Stimulated activated CD8-positive, alpha-beta memory T cell treated with anti-CD3 and anti-CD28 coated beads, Interleukin-4, amount 100 ng/mL, for 4 hours (primary cell): ENCODE measurements around the gene G0S2.
"Not testable (repeated sequence)": the region's sequence is repeated elsewhere in the genome, so short reads cannot be mapped to it uniquely, and the experiment has no call there.

Experiments
- DNase-seq, 2 donors: peaks; one replicate each; pipeline ENCODE4 v3.0.0-alpha.2; 2020; ENCODE audit warnings: low read depth in 2 of 2, low spot score in 1 of 2

G0S2 gene

DNA sequence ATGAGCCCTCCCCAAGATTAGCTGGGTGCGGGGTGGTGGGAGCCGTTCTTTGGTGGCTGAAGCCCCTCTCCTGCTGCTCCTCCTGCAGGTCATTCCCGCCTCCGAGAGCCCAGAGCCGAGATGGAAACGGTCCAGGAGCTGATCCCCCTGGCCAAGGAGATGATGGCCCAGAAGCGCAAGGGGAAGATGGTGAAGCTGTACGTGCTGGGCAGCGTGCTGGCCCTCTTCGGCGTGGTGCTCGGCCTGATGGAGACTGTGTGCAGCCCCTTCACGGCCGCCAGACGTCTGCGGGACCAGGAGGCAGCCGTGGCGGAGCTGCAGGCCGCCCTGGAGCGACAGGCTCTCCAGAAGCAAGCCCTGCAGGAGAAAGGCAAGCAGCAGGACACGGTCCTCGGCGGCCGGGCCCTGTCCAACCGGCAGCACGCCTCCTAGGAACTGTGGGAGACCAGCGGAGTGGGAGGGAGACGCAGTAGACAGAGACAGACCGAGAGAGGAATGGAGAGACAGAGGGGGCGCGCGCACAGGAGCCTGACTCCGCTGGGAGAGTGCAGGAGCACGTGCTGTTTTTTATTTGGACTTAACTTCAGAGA, 448 bp downstream of the G0S2 start:
- no peak for DNase-seq

DNA sequence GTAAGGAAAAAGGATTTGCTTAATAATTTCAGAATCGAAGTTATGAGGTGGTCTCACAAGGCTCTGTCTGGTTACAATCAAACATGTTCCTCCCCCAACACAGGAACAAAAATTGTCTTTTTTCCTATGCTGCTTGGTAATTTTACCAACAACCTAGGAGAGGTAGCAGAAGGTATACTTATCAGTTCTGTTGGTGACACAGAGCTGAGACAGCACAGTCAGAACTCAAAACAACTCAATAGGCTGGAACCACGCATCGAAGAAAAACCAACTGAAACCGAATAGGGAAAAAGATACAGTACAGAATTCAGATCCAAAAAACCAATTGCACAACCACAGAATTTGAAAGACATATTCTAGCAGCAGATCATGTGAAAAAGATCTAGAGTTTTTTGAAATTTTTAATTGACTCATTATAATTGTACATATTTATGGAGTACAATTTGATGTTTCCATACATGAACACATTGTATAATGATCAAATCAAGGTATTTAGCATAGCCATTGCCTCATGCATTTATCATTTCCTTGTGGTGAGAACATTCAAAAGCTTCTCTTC, 3.8 kb downstream of the G0S2 start:
- no peak for DNase-seq

DNA sequence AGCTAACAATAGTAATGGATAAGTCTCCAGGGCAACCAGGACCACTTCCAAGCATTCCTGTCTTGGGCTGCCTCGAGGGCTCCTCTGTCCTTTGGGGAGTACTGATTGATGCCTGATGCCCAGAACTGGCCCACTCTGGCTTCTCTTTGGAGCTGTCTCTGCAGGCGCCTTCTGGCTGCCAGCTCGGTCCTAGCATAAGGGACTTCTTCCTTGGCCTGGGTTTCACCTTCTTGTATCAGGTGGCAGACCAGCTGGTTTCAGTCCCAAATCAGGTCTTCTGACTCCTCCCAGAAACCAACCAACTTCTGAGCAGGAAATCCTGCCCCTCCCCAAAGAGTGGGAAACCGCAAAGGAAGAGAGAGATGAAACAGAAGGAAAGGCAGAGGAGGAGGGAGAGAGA, 10.6 kb downstream of the G0S2 start:
- no peak for DNase-seq

DNA sequence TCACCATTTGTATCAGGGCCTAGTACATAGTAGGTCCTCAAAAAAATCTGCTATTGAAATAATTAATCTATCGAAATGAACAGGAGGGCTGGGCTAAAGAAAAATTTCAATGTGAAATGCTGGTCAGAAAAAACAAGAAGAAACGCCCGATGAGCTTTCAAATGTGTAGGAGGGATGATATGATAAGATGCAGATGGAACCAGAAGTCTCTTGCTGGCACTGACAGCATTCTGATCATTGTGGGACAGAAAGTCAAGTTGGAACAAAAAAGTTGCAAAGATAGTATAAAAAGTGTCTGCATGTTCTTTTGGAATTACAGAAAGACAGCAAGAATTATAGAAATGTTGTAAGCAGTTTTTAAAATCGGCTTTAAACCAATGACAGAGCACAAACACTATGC, 11.1 kb downstream of the G0S2 start:
- DNase-seq: no peak

DNA sequence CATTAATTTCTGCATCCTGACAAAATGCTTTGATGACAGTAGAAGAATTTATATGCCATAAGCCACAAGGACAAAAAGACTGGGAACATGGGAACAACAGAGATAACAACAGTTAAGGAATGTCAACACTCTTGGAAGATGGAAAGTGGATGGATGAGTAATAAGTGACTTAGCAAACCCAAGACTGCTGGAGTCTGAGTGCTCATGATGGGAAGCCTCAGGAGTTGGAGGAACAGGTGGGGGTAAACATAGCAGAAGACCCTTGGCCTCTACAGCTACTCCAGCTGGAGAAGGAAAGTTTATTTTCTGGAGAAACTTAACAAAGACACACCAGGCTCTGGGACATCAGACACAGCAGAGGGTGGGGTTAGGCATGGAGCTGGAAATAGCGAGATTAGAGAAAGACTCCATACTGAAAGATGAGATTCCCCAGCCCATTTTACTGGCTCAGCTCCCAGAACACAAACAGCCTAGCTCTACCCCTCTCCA, 13.6 kb downstream of the G0S2 start:
- no peak for DNase-seq

DNA sequence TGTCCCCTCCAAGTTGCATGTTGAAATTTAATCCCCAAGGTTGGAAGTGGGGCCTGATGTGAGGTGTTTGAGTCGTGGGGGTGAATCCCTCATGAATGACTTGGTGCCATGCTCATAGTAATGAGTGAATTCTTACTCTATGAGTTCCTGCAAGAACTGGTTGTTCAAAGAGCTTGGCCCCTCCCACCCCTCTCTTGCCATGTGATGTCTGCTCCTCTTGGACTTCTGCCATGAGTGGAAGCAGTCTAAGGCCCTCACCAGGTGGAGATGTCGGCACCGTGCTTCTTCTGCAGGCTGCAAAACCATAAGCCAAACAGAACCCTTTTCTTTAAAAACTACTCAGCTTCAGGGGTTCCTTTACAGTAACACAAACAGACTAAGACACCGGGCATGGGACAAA, 14.3 kb downstream of the G0S2 start:
- no peak for DNase-seq

DNA sequence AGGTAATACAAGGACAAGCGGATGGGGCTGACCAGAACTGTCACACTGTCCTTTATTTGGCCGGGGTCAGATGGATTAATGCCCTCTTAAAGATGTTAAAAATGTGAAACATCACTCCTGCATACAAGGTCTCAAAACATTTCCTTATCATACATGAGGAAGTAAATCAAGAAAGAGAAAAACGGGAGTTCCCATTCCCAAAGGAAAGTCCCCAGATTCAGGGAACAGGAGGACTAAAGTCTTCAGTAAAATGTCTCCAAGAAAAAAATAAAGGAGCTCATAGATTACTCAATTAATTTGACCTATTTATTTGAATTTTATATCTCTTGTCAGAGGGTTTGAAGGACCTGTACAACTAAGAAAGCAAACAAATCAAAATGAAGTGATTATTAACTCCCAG, 16.0 kb downstream of the G0S2 start:
- DNase-seq: no peak

DNA sequence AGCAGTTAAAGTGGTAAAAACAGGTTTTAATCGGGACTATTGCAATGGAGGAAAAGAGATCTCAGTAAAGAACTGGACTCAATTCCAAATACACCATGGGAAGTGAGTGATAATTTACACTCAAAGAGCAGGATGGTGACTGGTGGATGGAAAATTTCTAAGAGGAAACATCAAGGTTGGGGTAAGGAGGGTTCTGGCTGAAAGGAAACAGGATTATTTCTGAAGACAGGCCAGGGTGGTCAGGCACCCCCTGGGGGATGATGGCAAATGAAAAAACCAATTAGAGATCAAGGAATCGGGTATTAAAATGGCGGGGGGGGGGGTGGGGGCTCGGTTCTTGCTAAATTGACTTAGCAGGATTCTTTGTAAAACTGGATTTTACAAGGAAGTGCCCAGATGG, 17.1 kb downstream of the G0S2 start:
- DNase-seq: no peak

DNA sequence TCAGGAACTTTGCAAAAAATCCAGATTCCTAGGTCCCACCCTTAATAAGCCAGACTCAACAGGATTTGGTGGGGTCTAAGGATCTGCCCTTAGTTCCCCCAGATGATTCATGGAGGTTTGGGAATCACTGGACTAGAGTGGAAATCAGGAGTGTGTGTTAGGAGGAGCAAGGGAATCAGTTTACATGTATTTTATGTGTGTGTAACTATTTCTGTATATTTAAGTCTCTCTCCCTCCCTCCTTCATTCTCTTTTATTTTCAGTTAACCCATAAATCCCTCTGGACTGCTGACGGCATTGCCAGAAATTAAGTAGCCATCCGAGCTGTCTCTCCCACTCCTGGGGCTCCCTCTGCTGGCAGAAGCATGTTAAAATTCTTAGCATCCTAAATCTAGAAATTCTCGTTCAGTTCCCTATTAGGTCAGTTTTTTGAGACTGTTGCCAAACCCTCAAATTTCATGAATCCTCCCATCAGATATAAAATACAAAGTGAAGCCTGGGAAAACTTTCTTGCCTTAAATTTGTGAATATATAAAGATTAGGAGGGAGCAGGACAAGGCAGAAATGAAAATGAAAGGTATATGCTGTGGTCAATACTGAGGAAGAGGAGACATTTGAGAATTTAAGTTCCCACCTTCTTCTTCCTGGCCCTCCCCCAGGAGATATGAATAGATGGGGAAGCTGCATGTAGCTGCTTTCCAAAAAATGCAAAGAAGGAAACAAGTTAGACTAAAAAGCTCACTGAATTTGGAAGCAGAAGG, 17.7 kb downstream of the G0S2 start:
- DNase-seq: peak; percentile 23 to 51

DNA sequence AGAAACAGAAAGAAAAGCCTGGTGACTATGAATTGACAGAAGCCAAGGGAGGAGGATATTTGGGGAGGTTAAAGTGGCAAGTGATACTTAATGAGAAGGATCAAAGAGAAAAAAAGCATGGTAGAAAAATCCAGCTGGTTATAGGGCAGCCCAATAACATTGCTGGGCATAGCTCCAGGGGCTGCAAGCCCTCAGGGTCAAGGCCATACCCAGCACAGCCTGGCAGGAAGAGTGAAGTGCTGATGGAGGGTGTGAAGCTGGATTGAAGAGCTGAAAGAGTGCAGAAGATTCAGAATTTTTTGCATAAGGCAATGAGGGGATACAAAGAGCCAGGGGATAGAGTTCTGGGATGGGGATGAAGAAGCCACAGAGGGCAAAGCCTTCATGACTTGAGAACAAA, 21.5 kb downstream of the G0S2 start:
- no peak for DNase-seq

DNA sequence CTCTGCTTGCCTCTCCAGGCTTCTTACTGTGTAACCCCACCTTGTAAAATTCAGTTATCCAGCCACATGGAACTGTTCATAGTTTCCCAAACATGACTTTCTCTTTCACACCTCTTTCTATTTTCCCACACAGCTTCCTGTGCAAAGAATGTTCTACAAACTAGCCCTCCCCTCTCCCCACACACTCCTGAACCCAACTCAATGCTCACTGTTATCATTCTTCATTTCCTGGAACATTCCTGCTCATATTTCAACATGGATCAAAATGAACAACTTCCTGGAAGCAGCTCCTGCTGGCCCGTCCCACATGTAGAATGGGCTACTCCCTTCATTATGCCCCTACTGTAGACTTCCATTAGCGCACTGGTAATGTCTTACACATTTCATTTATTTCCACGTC, 21.9 kb downstream of the G0S2 start:
- no peak for DNase-seq

DNA sequence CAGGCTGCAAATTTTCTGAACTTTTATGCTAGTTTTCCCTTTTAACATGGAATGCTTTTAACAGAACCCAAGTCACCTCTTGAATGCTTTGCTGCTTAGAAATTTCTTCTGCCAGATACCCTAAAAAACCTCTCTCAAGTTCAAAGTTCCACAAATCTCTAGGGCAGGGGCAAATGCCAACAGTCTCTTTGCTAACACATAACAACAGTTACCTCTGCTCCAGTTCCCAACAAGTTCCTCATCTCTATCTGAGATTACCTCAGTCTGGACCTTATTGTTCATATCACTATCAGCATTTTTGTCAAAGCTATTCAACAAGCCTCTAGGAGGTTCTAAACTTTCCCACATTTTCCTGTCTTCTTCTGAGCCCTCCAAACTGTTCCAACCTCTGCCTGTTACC, 25.5 kb downstream of the G0S2 start:
- not testable (repeated sequence) for DNase-seq

DNA sequence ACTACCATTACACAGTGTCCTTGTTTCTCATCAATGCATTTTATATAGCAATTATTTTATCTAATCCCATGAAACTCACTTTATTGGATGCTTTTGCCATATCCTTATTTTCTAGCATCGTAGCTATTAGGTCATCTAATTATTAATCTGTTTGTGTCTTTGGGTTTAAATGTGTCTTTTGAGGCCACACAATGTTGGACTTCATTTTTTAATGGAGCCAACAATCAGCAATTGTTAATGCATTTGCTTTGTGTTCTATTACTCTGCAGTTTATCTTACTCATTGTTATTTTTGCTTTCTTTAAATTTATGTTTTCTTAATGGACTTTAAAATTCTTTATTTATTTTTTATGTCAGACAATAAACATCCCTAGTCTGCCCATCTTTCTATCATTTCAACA, 27.6 kb downstream of the G0S2 start:
- no peak for DNase-seq

DNA sequence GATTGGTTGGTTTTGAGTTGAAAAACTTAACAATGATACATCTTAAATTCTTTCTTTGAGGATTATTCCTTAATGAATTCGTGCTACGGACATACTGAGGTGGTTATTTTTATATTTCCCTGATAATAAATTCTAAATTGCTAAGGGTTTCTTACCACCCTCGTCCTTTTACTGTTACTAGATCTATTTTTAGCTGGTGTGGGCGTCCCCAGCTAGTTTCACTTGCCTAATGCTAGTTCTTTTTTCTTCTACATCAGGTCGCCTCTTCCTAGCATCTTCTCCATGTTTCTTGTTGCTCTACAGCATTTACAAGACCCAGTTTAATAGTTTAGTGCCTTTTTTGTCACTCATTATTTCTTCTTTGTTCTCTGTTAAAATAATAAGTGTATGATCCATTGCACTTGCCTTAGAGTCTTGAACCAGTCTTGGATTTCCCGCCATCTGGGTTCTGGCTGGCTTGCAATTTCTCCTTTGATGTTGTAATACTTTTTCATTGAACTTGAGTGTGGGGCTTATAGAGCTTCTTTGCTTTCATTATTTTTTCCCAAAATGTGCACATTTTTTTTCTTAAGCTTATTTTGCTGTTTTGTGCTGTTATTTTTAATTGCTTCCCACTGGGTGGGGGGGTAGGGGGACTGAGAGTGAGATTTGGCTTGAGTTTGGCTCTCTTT, 28.8 kb downstream of the G0S2 start:
- DNase-seq: no peak

DNA sequence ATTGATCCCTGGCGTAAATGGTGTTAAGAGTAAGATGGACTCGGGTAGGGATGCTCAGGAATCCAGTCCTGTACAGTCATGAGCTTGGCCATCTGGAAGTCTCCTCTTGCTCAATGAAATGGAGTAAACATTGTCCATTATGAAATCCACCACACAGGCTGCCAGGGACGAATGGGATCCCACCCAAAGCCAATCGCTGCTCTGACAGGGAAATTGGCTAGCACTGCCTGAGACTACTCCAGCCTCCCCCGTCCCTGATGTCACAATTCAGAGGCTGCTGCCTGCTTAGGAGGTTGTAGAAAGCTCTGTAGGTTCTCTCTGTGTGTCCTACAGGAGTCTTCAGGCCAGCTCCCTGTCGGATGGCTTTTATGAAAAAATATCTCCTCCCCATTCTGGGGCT, 29.4 kb downstream of the G0S2 start, which contains the start of gene HSD11B1:
Gene HSD11B1, plus strand, starts transcription at position 263 of the 400 bp plus-strand sequence. Its CDS starts 97 bp downstream, at position 360.
- no peak for DNase-seq

DNA sequence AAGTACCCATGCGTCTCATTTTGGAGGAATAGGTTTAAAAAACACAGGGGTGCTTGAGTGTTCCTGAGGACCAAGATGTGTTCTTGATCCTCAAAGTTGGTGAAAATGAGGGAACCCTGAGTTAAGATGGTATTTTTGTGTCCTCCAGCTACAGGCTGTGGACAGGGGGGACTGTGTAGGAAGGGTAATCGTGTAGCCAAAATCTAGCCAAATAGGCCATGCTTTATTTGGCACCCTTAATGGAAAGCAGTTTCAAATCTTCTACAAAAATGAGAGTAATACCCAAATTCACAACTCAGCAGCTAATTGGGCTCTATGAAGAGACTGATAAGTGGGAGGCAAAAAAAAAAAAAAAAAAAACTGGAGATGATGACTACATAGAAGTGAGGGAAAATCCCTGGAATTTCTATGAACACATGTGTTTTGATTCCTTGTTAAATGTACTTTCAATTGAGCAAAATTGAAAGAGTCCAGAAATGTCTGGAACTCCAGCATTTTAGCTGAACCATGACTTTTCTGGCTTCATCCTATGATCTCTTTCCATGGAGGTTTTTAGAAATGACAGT, 29.9 kb downstream of the G0S2 start:
- DNase-seq: no peak

DNA sequence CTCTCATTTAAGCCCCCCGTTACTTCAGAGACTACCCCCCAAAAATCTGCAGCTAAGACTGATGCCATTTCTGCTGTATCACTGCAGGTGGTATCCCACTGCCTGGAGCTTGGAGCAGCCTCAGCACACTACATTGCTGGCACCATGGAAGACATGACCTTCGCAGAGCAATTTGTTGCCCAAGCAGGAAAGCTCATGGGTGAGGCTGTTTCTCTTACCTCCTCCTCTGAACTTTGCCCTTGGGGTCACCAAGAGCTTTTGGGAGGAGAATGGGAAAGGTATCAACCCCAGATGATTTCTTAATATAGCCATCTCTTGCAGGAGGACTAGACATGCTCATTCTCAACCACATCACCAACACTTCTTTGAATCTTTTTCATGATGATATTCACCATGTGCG, 31.4 kb downstream of the G0S2 start:
- DNase-seq: no peak

DNA sequence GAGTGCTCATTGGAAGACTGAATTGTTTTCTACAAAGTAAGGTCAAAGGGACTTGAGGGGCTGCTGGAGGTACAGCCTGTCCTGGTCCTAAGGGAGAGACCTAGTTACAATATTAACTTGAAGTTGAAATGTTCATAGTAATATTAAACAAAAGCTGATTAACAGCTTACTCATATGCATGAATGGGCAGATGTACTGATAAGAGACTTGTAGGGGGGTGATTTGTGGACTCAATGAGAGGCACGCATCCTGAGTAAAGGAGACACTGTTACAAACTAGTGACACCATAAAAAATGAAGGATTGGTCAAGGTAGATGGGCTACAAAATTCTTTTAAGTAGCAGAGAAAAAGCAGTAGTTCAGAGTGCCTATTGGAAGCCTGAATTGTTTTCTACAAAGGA, 32.1 kb downstream of the G0S2 start:
- DNase-seq: no peak

DNA sequence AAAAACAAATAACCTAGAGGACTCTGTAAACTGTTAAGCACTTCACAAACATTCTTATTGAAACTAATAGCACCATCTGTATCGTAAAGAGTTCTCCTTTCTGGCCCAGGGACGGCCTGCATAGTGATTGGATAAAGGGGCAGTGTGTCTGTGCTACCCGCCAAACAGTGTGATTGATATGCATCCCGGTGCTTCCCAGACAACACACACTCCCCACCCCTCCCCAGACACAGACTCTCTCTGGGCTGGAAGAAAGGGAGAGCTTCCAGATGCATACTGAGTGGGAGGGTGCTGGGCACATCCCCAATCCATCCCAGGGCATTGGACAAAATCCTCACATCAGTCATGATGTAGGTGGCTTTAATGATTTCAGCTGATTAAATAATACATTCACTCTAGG, 33.1 kb downstream of the G0S2 start:
- no peak for DNase-seq

DNA sequence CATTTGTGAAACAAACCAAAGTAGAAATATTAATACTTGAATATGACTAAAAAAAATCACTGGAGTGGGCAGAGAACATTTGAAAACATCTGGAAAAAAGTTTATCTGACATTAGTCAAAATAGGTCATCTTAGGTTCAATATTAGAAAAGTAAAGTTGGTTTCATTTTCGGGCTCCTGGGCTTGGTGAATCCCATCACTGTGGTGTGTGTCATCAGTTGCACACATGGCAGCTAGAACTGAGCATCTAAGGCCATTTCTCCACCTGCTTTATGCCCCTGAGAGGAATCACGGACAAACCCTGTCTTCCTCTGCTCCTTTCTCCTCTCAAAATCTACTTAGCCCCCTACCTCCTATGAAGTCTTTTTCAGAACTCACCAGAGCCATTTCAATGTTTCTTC, 34.9 kb downstream of the G0S2 start:
- no peak for DNase-seq

DNA sequence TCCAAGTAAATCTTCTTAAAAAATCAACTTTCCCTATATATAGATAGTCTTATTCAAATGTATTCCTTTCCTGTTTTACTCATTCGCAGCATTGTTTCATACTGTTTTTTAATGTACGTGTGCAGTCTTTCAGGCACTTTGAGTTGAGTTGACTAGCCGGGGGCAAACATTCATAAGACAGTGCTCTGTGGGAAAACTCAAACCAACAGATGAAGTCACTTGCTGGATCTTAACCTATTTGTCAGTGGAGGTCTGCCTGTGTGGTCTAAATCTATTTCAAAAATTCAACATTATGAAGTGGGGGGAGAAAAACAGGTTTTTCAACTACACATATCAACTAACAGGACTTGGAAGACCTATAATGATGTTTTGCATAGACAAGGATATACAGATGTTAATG, 35.6 kb downstream of the G0S2 start:
- DNase-seq: no peak

DNA sequence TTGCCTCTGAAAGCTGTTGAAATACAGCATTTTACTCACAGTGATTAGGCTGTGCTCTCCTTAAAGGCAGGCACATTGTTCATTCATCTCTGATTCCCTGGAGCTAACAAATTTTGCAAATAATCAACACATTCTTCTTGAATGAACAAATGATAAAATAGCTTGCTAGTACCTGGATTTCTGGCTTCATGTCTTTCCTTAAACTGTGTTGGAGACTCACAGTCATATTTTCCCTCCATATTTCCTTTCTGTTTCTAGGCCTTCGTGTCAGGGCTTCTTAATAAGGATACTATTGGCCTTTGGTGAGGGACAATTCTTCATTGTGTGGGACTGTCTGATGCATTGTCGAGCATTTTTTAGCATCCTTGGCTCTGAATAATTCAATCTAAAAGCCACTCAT, 39.1 kb downstream of the G0S2 start:
- no peak for DNase-seq
